ENCODE results near the gene NTNG2.

DNA sequence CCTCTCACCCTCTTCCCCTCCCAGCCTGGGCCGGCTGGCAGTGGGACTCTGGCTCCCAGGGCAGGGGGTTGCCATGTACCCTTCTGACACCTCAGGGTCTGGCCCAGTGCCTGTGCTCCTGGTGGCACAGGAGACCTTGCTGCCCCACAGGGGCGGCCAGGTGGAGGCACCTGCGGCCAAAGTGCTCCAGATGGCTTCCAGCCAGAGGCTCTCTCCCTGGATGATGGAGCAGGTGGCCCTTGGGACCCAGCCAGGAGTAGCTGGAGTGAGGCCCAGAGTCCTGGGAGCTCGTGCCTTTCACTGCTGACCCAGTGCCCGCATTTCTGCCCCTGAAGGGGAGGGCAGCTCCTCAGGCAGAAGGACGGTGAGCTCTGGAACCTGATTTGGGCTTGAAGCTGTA, 87.3 kb downstream of the NTNG2 start:
- TF ChIP-seq, protein P1, sequence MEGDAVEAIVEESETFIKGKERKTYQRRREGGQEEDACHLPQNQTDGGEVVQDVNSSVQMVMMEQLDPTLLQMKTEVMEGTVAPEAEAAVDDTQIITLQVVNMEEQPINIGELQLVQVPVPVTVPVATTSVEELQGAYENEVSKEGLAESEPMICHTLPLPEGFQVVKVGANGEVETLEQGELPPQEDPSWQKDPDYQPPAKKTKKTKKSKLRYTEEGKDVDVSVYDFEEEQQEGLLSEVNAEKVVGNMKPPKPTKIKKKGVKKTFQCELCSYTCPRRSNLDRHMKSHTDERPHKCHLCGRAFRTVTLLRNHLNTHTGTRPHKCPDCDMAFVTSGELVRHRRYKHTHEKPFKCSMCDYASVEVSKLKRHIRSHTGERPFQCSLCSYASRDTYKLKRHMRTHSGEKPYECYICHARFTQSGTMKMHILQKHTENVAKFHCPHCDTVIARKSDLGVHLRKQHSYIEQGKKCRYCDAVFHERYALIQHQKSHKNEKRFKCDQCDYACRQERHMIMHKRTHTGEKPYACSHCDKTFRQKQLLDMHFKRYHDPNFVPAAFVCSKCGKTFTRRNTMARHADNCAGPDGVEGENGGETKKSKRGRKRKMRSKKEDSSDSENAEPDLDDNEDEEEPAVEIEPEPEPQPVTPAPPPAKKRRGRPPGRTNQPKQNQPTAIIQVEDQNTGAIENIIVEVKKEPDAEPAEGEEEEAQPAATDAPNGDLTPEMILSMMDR (IDR thresholded peaks at IDR 0.05): no peak
- TF ChIP-seq POLR2A (IDR thresholded peaks at IDR 0.05): no peak
